HTERT RPE-1 (cell line): ENCODE measurements around the gene BGLAP.

Experiments used
- in situ Hi-C: fragments of 300-500 bp; cut with MboI; formaldehyde crosslinking; loops from 4 replicates; pipeline ENCODE4 v1.14.3; 2020; ENCODE audit warnings: low sequenced_read_pairs

BGLAP gene

DNA sequence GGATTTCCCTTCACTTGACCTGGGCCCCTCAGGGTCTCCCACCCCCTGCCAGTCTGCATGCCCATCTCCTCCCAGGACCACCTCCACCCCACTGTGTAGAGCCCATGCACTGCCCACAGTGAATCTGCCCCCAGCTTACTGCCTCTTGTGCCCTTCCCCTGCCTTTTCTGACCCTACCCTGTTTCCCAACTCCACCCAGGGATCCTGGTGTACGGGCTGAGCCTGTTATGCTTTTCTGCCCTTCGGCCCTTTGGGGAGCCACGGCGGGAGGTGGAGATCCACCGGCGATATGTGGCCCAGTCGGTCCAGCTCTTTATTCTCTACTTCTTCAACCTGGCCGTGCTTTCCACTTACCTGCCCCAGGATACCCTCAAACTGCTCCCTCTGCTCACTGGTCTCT is 44.1 kb downstream of the BGLAP start:
- in situ Hi-C loops: no loop called here

DNA sequence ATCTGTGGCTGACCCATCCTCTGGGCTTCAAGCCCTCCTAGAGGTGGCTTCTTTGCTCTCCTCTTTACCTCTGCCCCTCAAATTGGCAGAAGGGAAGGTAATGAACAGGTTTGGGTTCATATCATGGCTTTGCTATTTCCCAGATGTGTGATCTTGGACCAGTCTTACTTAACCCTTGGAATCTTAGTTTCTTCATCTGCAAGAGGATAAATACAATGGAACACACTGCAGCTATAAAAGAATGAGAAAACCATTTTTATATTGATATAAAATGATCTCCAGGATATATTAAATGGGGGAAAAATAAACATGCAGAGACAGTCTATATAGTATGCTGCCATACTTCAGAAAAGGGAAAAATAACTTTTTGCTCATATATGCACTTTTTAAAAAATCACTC is 47.9 kb downstream of the BGLAP start:
- in situ Hi-C loops: no loop called here

- in situ Hi-C loops: no loop called here
Measured at GRCh38 chr1:156291226-156292061, 49.5 kb downstream of the BGLAP start.
